Ovary (tissue), 9 donors: ENCODE measurements around the gene HECW1. TPM values are rescaled to one million over a fixed set of nuclear protein-coding genes. Genes with fewer than 3 reads are reported as not detected.
A peak's percentile ranks its signal among the peaks of the same experiment; 100 is the strongest.

Source experiments
- DNase-seq, 5 donors: peaks; one replicate each; pipeline ENCODE4 v3.0.0-alpha.2; 2019 to 2020
- H3K27ac ChIP-seq, 2 donors: fragments of 200-600 bp; one replicate each; pipeline versions ENCODE4 v1.5.1 to v1.8.0; 2019 to 2022
- H3K27me3 ChIP-seq: fragments of 200-600 bp; one replicate; pipeline ENCODE4 v1.8.0; 2022
- H3K36me3 ChIP-seq: fragments of 200-600 bp; sonication (generic); one replicate; pipeline ENCODE4 v1.5.1; 2019
- H3K4me1 ChIP-seq: one replicate; pipeline ENCODE4 v1.8.1; 2013; ENCODE audit warnings: mild to moderate bottlenecking, moderate library complexity; ENCODE audit not compliant: insufficient read depth
- H3K4me3 ChIP-seq: fragments of 200-600 bp; sonication (generic); one replicate; pipeline ENCODE4 v1.5.1; 2017
- H3K9me3 ChIP-seq, 2 donors: fragments of 200-600 bp in 1 of 2; sonication (generic) in 1 of 2; one replicate each; pipeline versions ENCODE4 v1.5.1 to v1.8.1; 2013 to 2019; ENCODE audit warnings: mild to moderate bottlenecking in 1 of 2, moderate library complexity in 1 of 2
- EP300 ChIP-seq: sonication (generic); formaldehyde crosslinking; IDR thresholded peaks from one replicate; pipeline ENCODE4 v1.6.1; 2017; ENCODE audit warnings: antibody characterized with exemption
- POLR2A ChIP-seq: fragments of 450-650 bp; IDR thresholded peaks from one replicate; pipeline ENCODE4 v1.6.1; 2017; ENCODE audit warnings: antibody characterized with exemption, mild to moderate bottlenecking, moderate library complexity
- WGBS, 3 donors: extraction: QIAGEN DNeasy Blood & Tissue Kit in 1 of 3; methylation state at CpG; one replicate each; pipeline versions ENCODE4 v1.1.5 to v1.1.7; 2013 to 2017; 5-methylcytosine and 5-hydroxymethylcytosine counted together
- intact Hi-C, 4 donors: fragments of 100-400 bp; cut with DNase I; formaldehyde crosslinking; loops; one replicate each; pipeline versions ENCODE4 v1.11.0 to v1.15.1; 2022 to 2023
- polyA plus RNA-seq, 2 donors: library from polyadenylated mRNA; stranded (reverse); fragments of 200-250 nt in 1 of 2; fragments of 350-450 nt in 1 of 2; fragmentation: Illumina TruSeq in 1 of 2; extraction: RNeasy Lipid Tissue Mini Kit (QIAGEN cat#74804) in 1 of 2; gene quantifications; one replicate each; pipeline ENCODE4 v1.2.3, GENCODE V29; 2013 to 2014
- total RNA-seq, 7 donors: library from RNA; depleted of rRNA in 2 of 7; stranded (reverse); fragments of >200 nt in 2 of 7; fragmentation: NEBNext Ultra II Directional in 3 of 7; extraction: Animal tissue kit (Norgen Biotek cat#: 25700) in 3 of 7; gene quantifications; one replicate each; pipeline versions ENCODE4 v1.1.0 to v1.2.4, GENCODE V29; 2016 to 2023
- TF ChIP-seq, protein P1 (sequence below), 3 donors: fragments of 450-650 bp in 2 of 3; fragments of 200-600 bp in 1 of 3; IDR thresholded peaks; one replicate each; pipeline versions ENCODE4 v1.5.1 to v1.8.0; 2016 to 2022; ENCODE audit warnings: antibody characterized with exemption in 3 of 3, mild to moderate bottlenecking in 1 of 3
- donor health status: DM: no; HTN: no; CAD: no; lungs with moderate emphysema.
- donor health status: DM: no; HTN: no; CAD: no.
- donor health status: Bipolar disorder and iron deficiency.
- donor health status: DM: yes; HTN: yes; CAD: no.
- donor health status: DM: no; HTN: no; CAD: no.
- donor health status: DM: yes; HTN: yes; CAD: no.

HECW1 gene
- total and polyA plus RNA-seq, 9 donors, result 0.31 to 6.4 (median 1.8) TPM; not detected in 1

DNA sequence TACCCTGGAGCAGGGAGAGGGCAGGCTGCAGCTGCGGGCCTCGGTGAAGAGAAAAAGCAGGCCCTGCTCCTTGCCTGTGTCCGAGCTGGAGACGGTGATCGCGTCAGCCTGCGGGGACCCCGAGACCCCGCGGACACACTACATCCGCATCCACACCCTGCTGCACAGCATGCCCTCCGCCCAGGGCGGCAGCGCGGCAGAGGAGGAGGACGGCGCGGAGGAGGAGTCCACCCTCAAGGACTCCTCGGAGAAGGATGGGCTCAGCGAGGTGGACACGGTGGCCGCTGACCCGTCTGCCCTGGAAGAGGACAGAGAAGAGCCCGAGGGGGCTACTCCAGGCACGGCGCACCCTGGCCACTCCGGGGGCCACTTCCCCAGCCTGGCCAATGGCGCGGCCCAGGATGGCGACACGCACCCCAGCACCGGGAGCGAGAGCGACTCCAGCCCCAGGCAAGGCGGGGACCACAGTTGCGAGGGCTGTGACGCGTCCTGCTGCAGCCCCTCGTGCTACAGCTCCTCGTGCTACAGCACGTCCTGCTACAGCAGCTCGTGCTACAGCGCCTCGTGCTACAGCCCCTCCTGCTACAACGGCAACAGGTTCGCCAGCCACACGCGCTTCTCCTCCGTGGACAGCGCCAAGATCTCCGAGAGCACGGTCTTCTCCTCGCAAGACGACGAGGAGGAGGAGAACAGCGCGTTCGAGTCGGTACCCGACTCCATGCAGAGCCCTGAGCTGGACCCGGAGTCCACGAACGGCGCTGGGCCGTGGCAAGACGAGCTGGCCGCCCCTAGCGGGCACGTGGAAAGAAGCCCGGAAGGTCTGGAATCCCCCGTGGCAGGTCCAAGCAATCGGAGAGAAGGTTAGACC, 332.5 kb downstream of the HECW1 start:
- Histone ChIP-seq H3K4me1 (no peaks in the 10 kb centered on the region), H3K4me3 (no peak overlapping the region), H3K27me3 (no peaks in the 10 kb centered on the region), H3K36me3 (no peaks in the 10 kb centered on the region), H3K9me3 (no peaks in the 10 kb centered on the region), H3K27ac (no peak overlapping the region)
- no peak for DNase-seq
- 96% methylated on average over 69 to 72 of the region's 72 CpGs for WGBS, 3 donors
- TF ChIP-seq EP300 (no peak), POLR2A (no peak)
- TF ChIP-seq, protein P1, sequence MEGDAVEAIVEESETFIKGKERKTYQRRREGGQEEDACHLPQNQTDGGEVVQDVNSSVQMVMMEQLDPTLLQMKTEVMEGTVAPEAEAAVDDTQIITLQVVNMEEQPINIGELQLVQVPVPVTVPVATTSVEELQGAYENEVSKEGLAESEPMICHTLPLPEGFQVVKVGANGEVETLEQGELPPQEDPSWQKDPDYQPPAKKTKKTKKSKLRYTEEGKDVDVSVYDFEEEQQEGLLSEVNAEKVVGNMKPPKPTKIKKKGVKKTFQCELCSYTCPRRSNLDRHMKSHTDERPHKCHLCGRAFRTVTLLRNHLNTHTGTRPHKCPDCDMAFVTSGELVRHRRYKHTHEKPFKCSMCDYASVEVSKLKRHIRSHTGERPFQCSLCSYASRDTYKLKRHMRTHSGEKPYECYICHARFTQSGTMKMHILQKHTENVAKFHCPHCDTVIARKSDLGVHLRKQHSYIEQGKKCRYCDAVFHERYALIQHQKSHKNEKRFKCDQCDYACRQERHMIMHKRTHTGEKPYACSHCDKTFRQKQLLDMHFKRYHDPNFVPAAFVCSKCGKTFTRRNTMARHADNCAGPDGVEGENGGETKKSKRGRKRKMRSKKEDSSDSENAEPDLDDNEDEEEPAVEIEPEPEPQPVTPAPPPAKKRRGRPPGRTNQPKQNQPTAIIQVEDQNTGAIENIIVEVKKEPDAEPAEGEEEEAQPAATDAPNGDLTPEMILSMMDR (IDR thresholded peaks at IDR 0.05), result no peak
- intact Hi-C loops, result loop anchor here in 1 of 4 donors (10.0 kb wide), 1 partner anchor 500 kb away; no protein-coding TSS in a partner anchor

DNA sequence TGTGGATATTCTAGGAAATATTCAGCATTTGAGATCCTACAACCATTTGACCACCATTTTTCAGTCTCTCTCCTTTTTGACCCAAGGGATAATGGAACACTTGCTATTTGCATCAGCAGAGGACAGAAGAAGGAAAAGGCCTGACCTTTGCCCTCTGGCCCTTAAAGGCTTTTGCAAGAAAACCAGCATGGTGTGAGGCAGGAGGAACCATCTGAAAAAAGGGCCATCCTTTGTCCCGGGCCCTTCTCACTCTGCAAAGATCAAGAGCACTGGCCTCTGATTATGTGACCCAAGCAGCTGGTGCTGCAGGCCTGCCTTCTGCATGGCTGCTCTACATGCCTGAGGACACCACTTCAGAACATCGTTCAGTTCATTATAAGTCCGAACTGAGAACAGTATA, 337.1 kb downstream of the HECW1 start:
- H3K27ac ChIP-seq, result no peak overlapping the region
- no peaks in the 10 kb centered on the region for H3K4me1 ChIP-seq
- no peak for DNase-seq
- no peaks in the 10 kb centered on the region for H3K9me3 ChIP-seq
- intact Hi-C loops, result loop anchor here in 1 of 4 donors (10.0 kb wide), 1 partner anchor 505 kb away; no protein-coding TSS in a partner anchor
- TF ChIP-seq EP300 (no peak), POLR2A (no peak)
- TF ChIP-seq, protein P1 (IDR thresholded peaks at IDR 0.05), result no peak
- no peaks in the 10 kb centered on the region for H3K27me3 ChIP-seq
- 89 to 92% (median 90%) methylated on average over 3 of the region's 3 CpGs for WGBS, 3 donors
- H3K36me3 ChIP-seq, result no peaks in the 10 kb centered on the region
- no peak overlapping the region for H3K4me3 ChIP-seq

DNA sequence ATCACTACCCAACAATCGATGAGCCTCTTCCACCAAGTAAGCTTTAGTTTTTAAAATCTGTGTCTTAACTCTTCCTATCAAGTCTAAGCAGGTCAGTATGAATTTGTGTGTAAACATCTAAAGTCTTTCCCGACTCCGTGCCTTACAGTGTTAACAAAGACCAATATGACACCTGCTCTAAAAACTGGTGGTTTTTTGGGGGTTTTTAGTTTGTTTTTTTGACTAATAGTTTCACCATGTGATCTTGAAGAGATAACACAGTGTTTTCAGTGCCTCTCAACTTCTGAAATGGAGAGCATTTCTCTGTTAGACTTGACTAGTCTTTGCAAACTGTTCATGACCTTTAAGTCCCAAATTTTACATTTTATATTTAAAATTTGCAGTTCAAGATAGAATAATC, 338.4 kb downstream of the HECW1 start:
- no peak for TF ChIP-seq POLR2A
- no peaks in the 10 kb centered on the region for H3K36me3 ChIP-seq
- H3K9me3 ChIP-seq, result no peaks in the 10 kb centered on the region
- 89 to 96% (median 96%) methylated on average over 3 of the region's 3 CpGs for WGBS, 3 donors
- H3K27ac ChIP-seq, result no peak overlapping the region
- H3K4me1 ChIP-seq, result no peaks in the 10 kb centered on the region
- no peaks in the 10 kb centered on the region for H3K27me3 ChIP-seq
- intact Hi-C loops, result no loop called here
- no peak for DNase-seq
- H3K4me3 ChIP-seq, result no peak overlapping the region

DNA sequence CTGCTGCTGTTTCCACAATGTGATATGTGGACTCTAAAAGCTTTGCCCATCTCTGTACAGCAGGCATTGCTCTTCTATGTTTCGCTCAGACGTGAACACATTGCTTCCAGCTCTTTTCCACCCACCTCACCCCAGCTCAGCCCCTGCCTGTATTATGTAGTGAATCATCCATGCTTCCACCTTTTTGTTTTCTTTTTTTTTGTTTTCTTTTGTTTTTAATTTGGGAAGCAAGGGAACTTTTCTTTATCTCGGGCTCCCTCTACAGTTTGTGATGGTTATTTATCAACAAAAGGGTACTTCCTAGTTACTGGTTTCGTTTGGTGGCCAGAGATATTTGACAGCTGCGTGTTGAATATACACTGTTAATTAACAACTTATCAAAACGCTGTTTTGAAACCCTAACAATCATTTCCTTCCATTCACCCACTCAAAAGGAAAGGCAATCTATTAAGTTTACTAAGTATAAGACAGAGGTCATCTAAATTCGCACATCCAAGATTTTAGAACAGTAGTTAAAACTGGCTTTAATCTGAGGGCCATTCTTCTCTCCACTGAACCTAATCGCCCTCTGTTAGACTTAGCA, 342.6 kb downstream of the HECW1 start:
- Histone ChIP-seq H3K27me3 (no peaks in the 10 kb centered on the region), H3K27ac (no peak overlapping the region), H3K4me3 (no peak overlapping the region), H3K4me1 (no peaks in the 10 kb centered on the region), H3K36me3 (no peaks in the 10 kb centered on the region), H3K9me3 (no peaks in the 10 kb centered on the region)
- intact Hi-C loops, result no loop called here
- no peak for DNase-seq
- no peak for TF ChIP-seq EP300
- TF ChIP-seq, protein P1 (IDR thresholded peaks at IDR 0.05), result peak in 1 of 3 donors; percentile 22
- 18 to 27% (median 22%) methylated on average over 8 of the region's 8 CpGs for WGBS, 3 donors

DNA sequence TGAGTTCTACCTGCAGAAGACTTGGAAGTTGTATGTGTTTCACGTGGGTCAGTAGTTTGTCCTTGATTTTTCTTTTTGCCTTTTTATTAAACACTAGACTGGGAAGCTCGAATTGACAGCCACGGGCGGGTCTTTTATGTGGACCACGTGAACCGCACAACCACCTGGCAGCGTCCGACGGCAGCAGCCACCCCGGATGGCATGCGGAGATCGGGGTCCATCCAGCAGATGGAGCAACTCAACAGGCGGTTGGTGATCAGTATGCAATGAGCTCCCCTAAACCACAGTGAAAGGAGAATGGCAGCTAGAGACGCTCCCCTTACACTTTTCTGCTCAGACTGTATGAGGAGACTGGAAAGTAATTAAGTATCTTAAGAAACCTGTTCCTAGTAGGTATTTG, 343.8 kb downstream of the HECW1 start:
- no peaks in the 10 kb centered on the region for H3K36me3 ChIP-seq
- 70 to 85% (median 77%) methylated on average over 14 of the region's 14 CpGs for WGBS, 3 donors
- H3K4me3 ChIP-seq, result no peak overlapping the region
- peaks cover 2% of the 10 kb centered on the region for H3K4me1 ChIP-seq
- TF ChIP-seq, protein P1 (IDR thresholded peaks at IDR 0.05), result no peak
- TF ChIP-seq POLR2A (no peak), EP300 (no peak)
- no peaks in the 10 kb centered on the region for H3K27me3 ChIP-seq
- intact Hi-C loops, result no loop called here
- H3K27ac ChIP-seq, result no peak overlapping the region
- no peak for DNase-seq
- no peaks in the 10 kb centered on the region for H3K9me3 ChIP-seq
